Erythroblast (primary cell): Measurements from ENCODE around the gene SPTA1.

Experiments
- GATA1 ChIP-seq: IDR thresholded peaks from 2 replicates; pipeline ENCODE4 v1.6.1; 2011; ENCODE audit warnings: low read depth, mild to moderate bottlenecking, control low read depth, low read length, moderate library complexity
- POLR2A ChIP-seq: IDR thresholded peaks from 2 replicates; pipeline ENCODE4 v1.6.1; 2011; ENCODE audit warnings: mild to moderate bottlenecking, low read length

DNA sequence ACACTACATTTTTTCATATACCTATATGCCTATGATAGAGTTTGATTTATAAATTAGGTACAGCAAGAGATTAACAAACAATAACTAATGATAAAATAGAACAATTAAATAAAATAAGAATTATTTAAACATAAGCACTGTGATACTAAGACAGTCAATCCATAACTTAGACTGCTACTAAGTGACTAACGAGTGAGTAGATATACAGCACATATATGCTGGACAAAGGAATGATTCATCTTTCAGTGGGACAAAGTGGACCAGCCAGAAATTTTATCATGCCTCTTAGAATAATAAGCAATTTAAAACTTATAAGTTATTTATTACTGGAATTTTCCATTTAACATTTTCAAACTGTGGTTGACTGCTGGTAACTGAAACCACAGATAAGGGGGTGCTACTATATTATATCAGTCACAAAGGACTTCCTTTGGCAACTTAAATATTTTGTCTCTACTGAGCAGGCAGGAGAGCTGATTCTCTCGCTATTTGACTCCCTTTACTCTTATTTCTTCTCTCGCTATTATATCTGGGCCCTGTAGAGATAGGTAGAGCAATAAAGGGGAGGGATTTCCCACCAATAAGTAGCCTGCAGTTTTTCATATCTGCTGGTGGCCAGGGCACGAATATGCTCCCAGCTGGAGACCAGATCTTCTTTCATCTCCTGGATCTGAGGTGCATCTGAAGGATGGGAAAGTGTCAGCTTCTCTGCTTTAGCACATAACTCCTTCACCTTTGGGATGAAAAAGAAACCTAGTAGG, 10.8 kb downstream of the SPTA1 start:
- TF ChIP-seq POLR2A (peak; percentile 57), GATA1 (no peak)
